Prostate gland (tissue), 2 donors: ENCODE data around the gene NTMT1. TPM values are rescaled to one million over a fixed set of nuclear protein-coding genes. Genes with fewer than 3 reads are reported as not detected.

Experiments used
- DNase-seq: peaks from one replicate; pipeline ENCODE4 v3.0.0-alpha.2; 2019; ENCODE audit warnings: low spot score
- H3K27ac ChIP-seq, 2 donors: fragments of 200-600 bp; sonication (generic); 2 replicates each; pipeline ENCODE4 v1.5.1; 2017 to 2019
- H3K27me3 ChIP-seq: fragments of 200-600 bp; sonication (generic); replicated peaks from 2 replicates; pipeline ENCODE4 v1.5.1; 2019; ENCODE audit not compliant: insufficient read depth
- H3K36me3 ChIP-seq, 2 donors: fragments of 200-600 bp; sonication (generic); 1 replicate in 1 of 2; 2 replicates in 1 of 2; pipeline versions ENCODE4 v1.5.1 to v1.8.1; 2017 to 2019
- H3K4me1 ChIP-seq: fragments of 200-600 bp; sonication (generic); replicated peaks from 2 replicates; pipeline ENCODE4 v1.5.1; 2019
- H3K4me3 ChIP-seq, 2 donors: fragments of 200-600 bp; sonication (generic); 2 replicates each; pipeline ENCODE4 v1.5.1; 2017 to 2019
- H3K9me3 ChIP-seq: fragments of 200-600 bp; sonication (generic); 2 replicates; pipeline ENCODE4 v1.5.1; 2017
- CTCF ChIP-seq, 4 experiments: fragments of 200-600 bp in 2 of 4; fragments of 450-650 bp in 2 of 4; sonication (generic) in 2 of 4; IDR thresholded peaks; 1 replicate in 3 of 4; 2 replicates in 1 of 4; pipeline ENCODE4 v1.5.1; 2016 to 2019; ENCODE audit warnings: antibody characterized with exemption in 4 of 4, mild to moderate bottlenecking in 2 of 4, moderate library complexity in 2 of 4
- POLR2A ChIP-seq: fragments of 450-650 bp; IDR thresholded peaks from one replicate; pipeline ENCODE4 v1.6.1; 2016; ENCODE audit warnings: antibody characterized with exemption, mild to moderate bottlenecking
- POLR2AphosphoS5 ChIP-seq: sonication (generic); formaldehyde crosslinking; IDR thresholded peaks from one replicate; pipeline ENCODE4 v1.6.1; 2017; ENCODE audit warnings: antibody characterized with exemption
- WGBS: methylation state at CpG from one replicate; pipeline ENCODE4 v1.1.5; 2018; 5-methylcytosine and 5-hydroxymethylcytosine counted together
- intact Hi-C: fragments of 100-400 bp; cut with DNase I; formaldehyde crosslinking; loops from one replicate; pipeline ENCODE4 v1.14.2; 2022
- total RNA-seq, 2 donors: library from RNA; depleted of rRNA; stranded (reverse); fragments of >200 nt; gene quantifications; one replicate each; pipeline ENCODE4 v1.1.0, GENCODE V29; 2016

NTMT1 gene
- total RNA-seq, result 10 to 100 TPM; 25.4 to 53.7 TPM

GRCh38 chr9:129626079-129626624 is at the start of gene NTMT1:
TSS of gene NTMT1 (plus strand) at chr9:129626163. CDS start at chr9:129632704, 6,541 bp downstream.
- Histone ChIP-seq H3K4me1 (peaks cover 17% of the 10 kb centered on the region), H3K27me3 (no peaks in the 10 kb centered on the region), H3K9me3 (no peaks in the 10 kb centered on the region), H3K36me3 (no peaks in the 10 kb centered on the region), H3K27ac (peak within 1 kb of the TSS; percentile 90 to 93), H3K4me3 (peak within 1 kb of the TSS; percentile 84 to 87)
- WGBS, result under 1% methylated on average over 35 of the region's 55 CpGs
- intact Hi-C loops, result no loop called here
- TF ChIP-seq POLR2A (peak; percentile 96), POLR2AphosphoS5 (peak; percentile 97), CTCF (IDR thresholded peaks at IDR 0.05) (peak in 1 of 4 experiments; percentile 14)
- DNase-seq, result peak; percentile 85

- intact Hi-C loops, result no loop called here
- H3K36me3 ChIP-seq, result no peaks in the 10 kb centered on the region
- no peak overlapping the region for H3K27ac ChIP-seq
- H3K4me1 ChIP-seq, result no peaks in the 10 kb centered on the region
- H3K4me3 ChIP-seq, result no peak overlapping the region
- no peaks in the 10 kb centered on the region for H3K27me3 ChIP-seq
- DNase-seq, result no peak
- no peaks in the 10 kb centered on the region for H3K9me3 ChIP-seq
- TF ChIP-seq POLR2AphosphoS5, result no peak
- TF ChIP-seq CTCF (IDR thresholded peaks at IDR 0.05), result no peak
- TF ChIP-seq POLR2A, result no peak
- 79% methylated on average over 28 of the region's 34 CpGs for WGBS
These were observed 49.1 kb upstream of the NTMT1 start for GRCh38 chr9:129576546-129577543.

- no peaks in the 10 kb centered on the region for H3K27me3 ChIP-seq
- no peaks in the 10 kb centered on the region for H3K4me1 ChIP-seq
- H3K36me3 ChIP-seq, result no peaks in the 10 kb centered on the region
- no peak for DNase-seq
- no peaks in the 10 kb centered on the region for H3K9me3 ChIP-seq
- intact Hi-C loops, result no loop called here
- H3K27ac ChIP-seq, result no peak overlapping the region
- H3K4me3 ChIP-seq, result no peak overlapping the region
- no peak for TF ChIP-seq POLR2AphosphoS5
- TF ChIP-seq POLR2A, result no peak
- no peak for TF ChIP-seq CTCF (IDR thresholded peaks at IDR 0.05)
- 90% methylated on average over 3 of the region's 3 CpGs for WGBS
These were observed 46.7 kb upstream of the NTMT1 start for GRCh38 chr9:129579294-129579693.

- Histone ChIP-seq H3K36me3 (no peaks in the 10 kb centered on the region), H3K9me3 (no peaks in the 10 kb centered on the region), H3K27ac (no peak overlapping the region), H3K27me3 (no peaks in the 10 kb centered on the region), H3K4me1 (no peaks in the 10 kb centered on the region), H3K4me3 (no peak overlapping the region)
- intact Hi-C loops, result no loop called here
- 84% methylated on average over 11 of the region's 11 CpGs for WGBS
- DNase-seq, result no peak
- TF ChIP-seq POLR2AphosphoS5 (no peak), CTCF (IDR thresholded peaks at IDR 0.05) (no peak), POLR2A (no peak)
These were observed 45.6 kb upstream of the NTMT1 start for GRCh38 chr9:129580211-129580915.
